Suprapubic skin (tissue), 3 donors: ENCODE results near the gene ZNF546.

ENCODE experiments used
- EP300 ChIP-seq: sonication (generic); formaldehyde crosslinking; IDR thresholded peaks from one replicate; pipeline ENCODE4 v1.6.1; 2017; ENCODE audit warnings: antibody characterized with exemption
- POLR2A ChIP-seq, 2 donors: fragments of 450-650 bp; IDR thresholded peaks; one replicate each; pipeline ENCODE4 v1.6.1; 2017; ENCODE audit warnings: antibody characterized with exemption in 2 of 2, mild to moderate bottlenecking in 2 of 2, moderate library complexity in 2 of 2
- TF ChIP-seq, protein P1 (sequence below), 2 donors: fragments of 200-600 bp in 1 of 2; fragments of 450-650 bp in 1 of 2; sonication (generic) in 1 of 2; IDR thresholded peaks; one replicate each; pipeline ENCODE4 v1.5.1; 2016 to 2019; ENCODE audit warnings: antibody characterized with exemption in 2 of 2, mild to moderate bottlenecking in 1 of 2, moderate library complexity in 1 of 2

- TF ChIP-seq, protein P1, sequence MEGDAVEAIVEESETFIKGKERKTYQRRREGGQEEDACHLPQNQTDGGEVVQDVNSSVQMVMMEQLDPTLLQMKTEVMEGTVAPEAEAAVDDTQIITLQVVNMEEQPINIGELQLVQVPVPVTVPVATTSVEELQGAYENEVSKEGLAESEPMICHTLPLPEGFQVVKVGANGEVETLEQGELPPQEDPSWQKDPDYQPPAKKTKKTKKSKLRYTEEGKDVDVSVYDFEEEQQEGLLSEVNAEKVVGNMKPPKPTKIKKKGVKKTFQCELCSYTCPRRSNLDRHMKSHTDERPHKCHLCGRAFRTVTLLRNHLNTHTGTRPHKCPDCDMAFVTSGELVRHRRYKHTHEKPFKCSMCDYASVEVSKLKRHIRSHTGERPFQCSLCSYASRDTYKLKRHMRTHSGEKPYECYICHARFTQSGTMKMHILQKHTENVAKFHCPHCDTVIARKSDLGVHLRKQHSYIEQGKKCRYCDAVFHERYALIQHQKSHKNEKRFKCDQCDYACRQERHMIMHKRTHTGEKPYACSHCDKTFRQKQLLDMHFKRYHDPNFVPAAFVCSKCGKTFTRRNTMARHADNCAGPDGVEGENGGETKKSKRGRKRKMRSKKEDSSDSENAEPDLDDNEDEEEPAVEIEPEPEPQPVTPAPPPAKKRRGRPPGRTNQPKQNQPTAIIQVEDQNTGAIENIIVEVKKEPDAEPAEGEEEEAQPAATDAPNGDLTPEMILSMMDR (IDR thresholded peaks at IDR 0.05): no peak
- TF ChIP-seq POLR2A (IDR thresholded peaks at IDR 0.05): no peak
- no peak for TF ChIP-seq EP300
These were observed 9.7 kb upstream of the ZNF546 start for GRCh38 chr19:39987167-39987566.
